Upper lobe of left lung (tissue), 4 donors: ENCODE data around the gene FOXO1.

Experiments
- CTCF ChIP-seq, 6 experiments: fragments of 450-650 bp in 4 of 6; fragments of 200-600 bp in 2 of 6; sonication (generic) in 2 of 6; IDR thresholded peaks; one replicate each; pipeline ENCODE4 v1.5.1; 2016 to 2019; ENCODE audit warnings: antibody characterized with exemption in 6 of 6
- EP300 ChIP-seq, 4 donors: sonication (generic); formaldehyde crosslinking; IDR thresholded peaks; one replicate each; pipeline ENCODE4 v1.5.1; 2017; ENCODE audit warnings: antibody characterized with exemption in 4 of 4, control low read depth in 2 of 4
- POLR2A ChIP-seq, 4 donors: fragments of 450-650 bp; IDR thresholded peaks; one replicate each; pipeline ENCODE4 v1.5.1; 2016 to 2017; ENCODE audit warnings: antibody characterized with exemption in 4 of 4, mild to moderate bottlenecking in 2 of 4
- POLR2AphosphoS5 ChIP-seq, 2 donors: sonication (generic); formaldehyde crosslinking; IDR thresholded peaks; one replicate each; pipeline ENCODE4 v1.5.1; 2017; ENCODE audit warnings: antibody characterized with exemption in 2 of 2

- peak in 5 of 6 experiments; percentile 8 to 47 (median 35) for TF ChIP-seq CTCF (IDR thresholded peaks at IDR 0.05)
- TF ChIP-seq POLR2A (IDR thresholded peaks at IDR 0.05) = no peak
- TF ChIP-seq POLR2AphosphoS5 (IDR thresholded peaks at IDR 0.05) = no peak
- TF ChIP-seq EP300 (IDR thresholded peaks at IDR 0.05) = no peak
These were observed 1.9 kb upstream of the FOXO1 start for GRCh38 chr13:40668335-40668734.
